IMR-90 (cell line): ENCODE data around the gene EML6. TPM values are rescaled to one million over a fixed set of nuclear protein-coding genes. Genes with fewer than 3 reads are reported as not detected.

Experiments
- microRNA-seq, 2 experiments: library from miRNA; stranded (forward) in 1 of 2; unstranded in 1 of 2; fragments of 10-50 nt in 1 of 2; fragments of <30 nt in 1 of 2; gene quantifications in 1 of 2; microRNA quantifications in 1 of 2; one replicate each; pipeline versions ENCODE3 to v1.1.0; 2013 to 2020; ENCODE audit not compliant: insufficient read depth in 1 of 2, insufficient read length in 1 of 2, unreplicated experiment in 1 of 2
- polyA plus RNA-seq, 3 experiments: library from polyadenylated mRNA; depleted of rRNA; stranded (reverse); fragments of >200 nt; gene quantifications; 2 replicates each; pipeline ENCODE4 v1.2.3, GENCODE V29; 2012; ENCODE audit warnings: low replicate concordance in 1 of 3
- small RNA-seq, 5 experiments: library from RNA; depleted of rRNA; stranded (forward); fragments of <200 nt; gene quantifications; one replicate each; pipeline ENCODE3, GENCODE V24; 2012
- total RNA-seq: library from RNA; depleted of rRNA; stranded (reverse); fragments of >200 nt; gene quantifications from 2 replicates; pipeline ENCODE4 v1.2.3, GENCODE V29; 2012

The EML6 gene
- total and polyA plus RNA-seq, 2 of the 4 experiments (the other 2 are of a cell fraction), result 0.18 to 0.19 TPM

Small RNA genes lying within 50 kb of the gene (microRNA-seq; reads per million reads assigned to microRNA genes)
- gene RNU6-433P (ENCODE audit: insufficient read depth, insufficient read length) (not detected), gene RNU7-81P (ENCODE audit: insufficient read depth, insufficient read length) (not detected)

Small RNA genes lying within 50 kb of the gene (small RNA-seq; reads per million reads assigned to genes)
- gene RNU6-433P (0 to 0.17 (median 0) reads per million in 5 experiments), gene RNU7-81P (0 reads per million in 5 experiments)
